B cell (primary cell): ENCODE results near the gene ST6GAL1.

Experiments
- EZH2 ChIP-seq: IDR thresholded peaks from 2 replicates; pipeline ENCODE4 v1.6.1; 2012; ENCODE audit warnings: borderline replicate concordance, low read depth, mild to moderate bottlenecking, moderate library complexity, low read length; ENCODE audit not compliant: insufficient read depth, poor library complexity, severe bottlenecking
- TF ChIP-seq, protein P1 (sequence below): fragments of 200-600 bp; IDR thresholded peaks from one replicate; pipeline ENCODE4 v1.8.0; 2022; ENCODE audit warnings: antibody characterized with exemption, mild to moderate bottlenecking

DNA sequence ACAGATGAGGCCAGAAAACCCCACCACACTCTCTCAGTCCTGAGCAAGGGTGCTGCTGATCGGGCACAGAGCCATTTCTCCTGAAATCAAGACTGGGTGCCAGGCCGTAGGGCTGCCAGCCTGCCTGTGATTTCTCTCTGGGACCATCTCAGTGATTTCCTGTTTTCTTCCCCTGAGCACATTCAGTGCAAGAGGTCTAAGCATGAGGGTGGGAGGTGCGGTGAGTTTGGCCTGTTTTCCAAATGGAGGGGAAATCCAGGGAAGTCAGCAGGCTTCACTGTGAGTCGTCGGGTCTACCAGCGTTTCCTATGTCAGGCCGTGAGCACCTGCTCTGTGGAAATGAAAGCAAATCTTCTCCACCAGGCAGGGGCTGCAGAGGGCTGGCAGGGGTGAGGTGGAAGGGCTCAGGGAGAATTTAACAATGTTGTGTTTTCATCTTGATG is 82.3 kb downstream of the ST6GAL1 start:
- TF ChIP-seq, protein P1, sequence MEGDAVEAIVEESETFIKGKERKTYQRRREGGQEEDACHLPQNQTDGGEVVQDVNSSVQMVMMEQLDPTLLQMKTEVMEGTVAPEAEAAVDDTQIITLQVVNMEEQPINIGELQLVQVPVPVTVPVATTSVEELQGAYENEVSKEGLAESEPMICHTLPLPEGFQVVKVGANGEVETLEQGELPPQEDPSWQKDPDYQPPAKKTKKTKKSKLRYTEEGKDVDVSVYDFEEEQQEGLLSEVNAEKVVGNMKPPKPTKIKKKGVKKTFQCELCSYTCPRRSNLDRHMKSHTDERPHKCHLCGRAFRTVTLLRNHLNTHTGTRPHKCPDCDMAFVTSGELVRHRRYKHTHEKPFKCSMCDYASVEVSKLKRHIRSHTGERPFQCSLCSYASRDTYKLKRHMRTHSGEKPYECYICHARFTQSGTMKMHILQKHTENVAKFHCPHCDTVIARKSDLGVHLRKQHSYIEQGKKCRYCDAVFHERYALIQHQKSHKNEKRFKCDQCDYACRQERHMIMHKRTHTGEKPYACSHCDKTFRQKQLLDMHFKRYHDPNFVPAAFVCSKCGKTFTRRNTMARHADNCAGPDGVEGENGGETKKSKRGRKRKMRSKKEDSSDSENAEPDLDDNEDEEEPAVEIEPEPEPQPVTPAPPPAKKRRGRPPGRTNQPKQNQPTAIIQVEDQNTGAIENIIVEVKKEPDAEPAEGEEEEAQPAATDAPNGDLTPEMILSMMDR = no peak
- no peak for TF ChIP-seq EZH2
